IMR-90 (cell line): Measurements from ENCODE around the gene C10orf120.

ENCODE experiments used
- CHD1 ChIP-seq: IDR thresholded peaks from 2 replicates; pipeline ENCODE4 v1.6.1; 2012; ENCODE audit warnings: low read depth, low read length, improper control_type of control experiment
- CTCF ChIP-seq: conservative IDR thresholded peaks from 2 replicates; pipeline ENCODE4 v1.5.1; 2012; ENCODE audit warnings: mild to moderate bottlenecking, low read depth, low read length, improper control_type of control experiment
- MAFK ChIP-seq: IDR thresholded peaks from 2 replicates; pipeline ENCODE4 v1.6.1; 2012; ENCODE audit warnings: low read depth, low read length, improper control_type of control experiment
- NFE2L2 ChIP-seq: fragments of 150-350 bp; IDR thresholded peaks from 2 replicates; pipeline ENCODE4 v1.6.1; 2016; ENCODE audit warnings: low read depth, mild to moderate bottlenecking, low read length
- RCOR1 ChIP-seq: IDR thresholded peaks from 2 replicates; pipeline ENCODE4 v1.6.1; 2012; ENCODE audit warnings: mild to moderate bottlenecking, low read length, improper control_type of control experiment; ENCODE audit not compliant: insufficient replicate concordance

DNA sequence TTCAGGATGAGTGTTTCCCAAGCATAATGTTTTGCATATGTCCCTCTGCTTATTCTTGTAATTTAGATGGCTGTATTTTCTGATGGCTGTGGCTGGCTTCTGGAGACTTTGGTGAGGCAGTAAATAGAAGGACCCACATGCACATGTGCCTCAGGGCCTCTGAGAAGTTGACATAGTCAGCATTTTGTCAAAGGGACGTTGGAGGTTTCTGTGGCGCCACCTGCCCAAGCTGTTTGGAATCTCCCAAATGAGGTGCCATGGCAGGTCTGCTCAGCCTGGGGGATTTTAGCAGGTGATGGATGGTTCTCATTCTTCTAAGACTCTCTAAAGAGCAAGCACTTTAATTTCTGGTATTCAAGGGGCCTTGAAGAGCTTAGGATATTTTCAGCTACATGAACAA lies 29.8 kb downstream of the C10orf120 start:
- TF ChIP-seq CTCF (no peak), NFE2L2 (no peak), MAFK (no peak), RCOR1 (no peak), CHD1 (no peak)
